IPS-18c (cell line): Measurements from ENCODE around the gene MTHFSD.
A peak's percentile ranks its signal among the peaks of the same experiment; 100 is the strongest.

Experiments used
- H3K4me3 ChIP-seq: 2 replicates; pipeline ENCODE4 v1.7.0; 2013; ENCODE audit warnings: low read depth, mild to moderate bottlenecking, low read length, moderate library complexity; ENCODE audit not compliant: insufficient read depth
- H3K9me3 ChIP-seq: one replicate; pipeline ENCODE4 v1.6.1; 2013; ENCODE audit warnings: mild to moderate bottlenecking, low read length, moderate library complexity; ENCODE audit not compliant: control insufficient read depth, insufficient read depth

MTHFSD gene

GRCh38 chr16:86585821-86586611 lies 31.0 kb upstream of the MTHFSD start:
- H3K9me3 ChIP-seq, result no peaks in the 10 kb centered on the region
- H3K4me3 ChIP-seq, result no peak overlapping the region

- no peaks in the 10 kb centered on the region for H3K9me3 ChIP-seq
- no peak overlapping the region for H3K4me3 ChIP-seq
These were observed 30.0 kb upstream of the MTHFSD start for GRCh38 chr16:86584726-86585721.

GRCh38 chr16:86584071-86584685 lies 29.1 kb upstream of the MTHFSD start:
- H3K4me3 ChIP-seq, result no peak overlapping the region
- H3K9me3 ChIP-seq, result no peaks in the 10 kb centered on the region

GRCh38 chr16:86581458-86581857 lies 26.4 kb upstream of the MTHFSD start:
- Histone ChIP-seq H3K9me3 (no peaks in the 10 kb centered on the region), H3K4me3 (no peak overlapping the region)

GRCh38 chr16:86580791-86581170 lies 25.7 kb upstream of the MTHFSD start:
- no peak overlapping the region for H3K4me3 ChIP-seq
- H3K9me3 ChIP-seq, result no peaks in the 10 kb centered on the region

GRCh38 chr16:86580063-86580790 lies 25.2 kb upstream of the MTHFSD start:
- H3K4me3 ChIP-seq, result no peak overlapping the region
- no peaks in the 10 kb centered on the region for H3K9me3 ChIP-seq

GRCh38 chr16:86579268-86580062 lies 24.4 kb upstream of the MTHFSD start:
- H3K4me3 ChIP-seq, result peak overlapping the region; percentile 43
- H3K9me3 ChIP-seq, result no peaks in the 10 kb centered on the region

GRCh38 chr16:86578611-86579267 lies 23.7 kb upstream of the MTHFSD start:
- Histone ChIP-seq H3K4me3 (peak overlapping the region; percentile 43; the same call in 1 of the 2 replicates), H3K9me3 (no peaks in the 10 kb centered on the region)

- Histone ChIP-seq H3K9me3 (no peaks in the 10 kb centered on the region), H3K4me3 (peak within 1 kb of the TSS; percentile 43)
These were observed 23.1 kb upstream of the MTHFSD start, which contains the start of gene FOXL1 for GRCh38 chr16:86578061-86578599. TSS of gene FOXL1 (plus strand) at chr16:86578549. CDS start at chr16:86578724, 175 bp downstream.

- Histone ChIP-seq H3K9me3 (no peaks in the 10 kb centered on the region), H3K4me3 (peak overlapping the region; percentile 20; the same call in 1 of the 2 replicates)
These were observed 22.4 kb upstream of the MTHFSD start for GRCh38 chr16:86577314-86577971.

- no peaks in the 10 kb centered on the region for H3K9me3 ChIP-seq
- peak overlapping the region; percentile 43 for H3K4me3 ChIP-seq
These were observed 21.7 kb upstream of the MTHFSD start for GRCh38 chr16:86576591-86577313.

- peak overlapping the region; percentile 43 for H3K4me3 ChIP-seq
- no peaks in the 10 kb centered on the region for H3K9me3 ChIP-seq
These were observed 20.9 kb upstream of the MTHFSD start for GRCh38 chr16:86575754-86576557.

- H3K4me3 ChIP-seq, result peak overlapping the region; percentile 43; the same call in 1 of the 2 replicates
These were observed 20.2 kb upstream of the MTHFSD start for GRCh38 chr16:86575095-86575685.

More at GRCh38 chr16:86575095-86575685, 20.2 kb upstream of the MTHFSD start:
- H3K9me3 ChIP-seq, result no peaks in the 10 kb centered on the region
